Measurements from ENCODE around the gene POLN.
"Not testable (repeated sequence)": the region's sequence is repeated elsewhere in the genome, so short reads cannot be mapped to it uniquely, and the experiment has no call there.

The POLN gene

GRCh38 chr4:2251073-2251794 lies 9.3 kb upstream of the POLN start:
- no peak for DNase-seq (ENCODE audit: low read depth)

- DNase-seq (ENCODE audit: low read depth): no peak
Observed at GRCh38 chr4:2250357-2251072, 8.6 kb upstream of the POLN start.

GRCh38 chr4:2249526-2250356 lies 7.8 kb upstream of the POLN start:
- no peak for DNase-seq (ENCODE audit: low read depth)

- DNase-seq (ENCODE audit: low read depth): no peak
Observed at GRCh38 chr4:2248821-2249261, 6.9 kb upstream of the POLN start.

GRCh38 chr4:2248044-2248780 lies 6.3 kb upstream of the POLN start:
- DNase-seq (ENCODE audit: low read depth): no peak

- DNase-seq (ENCODE audit: low read depth): no peak
Observed at GRCh38 chr4:2247128-2248043, 5.5 kb upstream of the POLN start.

GRCh38 chr4:2246384-2247127 lies 4.6 kb upstream of the POLN start:
- no peak for DNase-seq (ENCODE audit: low read depth)

- no peak for DNase-seq (ENCODE audit: low read depth)
Observed at GRCh38 chr4:2245787-2246275, 3.9 kb upstream of the POLN start.

GRCh38 chr4:2245057-2245786 lies 3.3 kb upstream of the POLN start:
- no peak for DNase-seq (ENCODE audit: low read depth)

- no peak for DNase-seq (ENCODE audit: low read depth)
Observed at GRCh38 chr4:2243681-2244380, 1.9 kb upstream of the POLN start.

GRCh38 chr4:2241003-2241402 lies 918 bp downstream of the POLN start:
- DNase-seq (ENCODE audit: low read depth): no peak

GRCh38 chr4:2236944-2237666 lies 4.8 kb downstream of the POLN start:
- no peak for DNase-seq (ENCODE audit: low read depth)

GRCh38 chr4:2231082-2231481 lies 10.8 kb downstream of the POLN start:
- no peak for DNase-seq (ENCODE audit: low read depth)

GRCh38 chr4:2226261-2226660 lies 15.7 kb downstream of the POLN start:
- no peak for DNase-seq (ENCODE audit: low read depth)

- DNase-seq (ENCODE audit: low read depth): no peak
Observed at GRCh38 chr4:2222838-2223237, 19.1 kb downstream of the POLN start.

GRCh38 chr4:2221378-2221777 lies 20.5 kb downstream of the POLN start:
- DNase-seq (ENCODE audit: low read depth): not testable (repeated sequence)

GRCh38 chr4:2220016-2220630 lies 21.8 kb downstream of the POLN start:
- DNase-seq (ENCODE audit: low read depth): peak; percentile 56

Measured in activated T-helper 9 cell treated with anti-CD3 and anti-CD28 coated beads, Interleukin-2, amount 50 U/mL, for 16 hours (primary cell).